ENCODE measurements around the gene RBL2. TPM values are rescaled to one million over a fixed set of nuclear protein-coding genes. Genes with fewer than 3 reads are reported as not detected.
A peak's percentile ranks its signal among the peaks of the same experiment; 100 is the strongest.

RBL2 gene
- total and polyA plus RNA-seq, 2 donors (not counting 1 experiment from before 2014, with no cell fraction given): 70.7 to 171 TPM

DNA sequence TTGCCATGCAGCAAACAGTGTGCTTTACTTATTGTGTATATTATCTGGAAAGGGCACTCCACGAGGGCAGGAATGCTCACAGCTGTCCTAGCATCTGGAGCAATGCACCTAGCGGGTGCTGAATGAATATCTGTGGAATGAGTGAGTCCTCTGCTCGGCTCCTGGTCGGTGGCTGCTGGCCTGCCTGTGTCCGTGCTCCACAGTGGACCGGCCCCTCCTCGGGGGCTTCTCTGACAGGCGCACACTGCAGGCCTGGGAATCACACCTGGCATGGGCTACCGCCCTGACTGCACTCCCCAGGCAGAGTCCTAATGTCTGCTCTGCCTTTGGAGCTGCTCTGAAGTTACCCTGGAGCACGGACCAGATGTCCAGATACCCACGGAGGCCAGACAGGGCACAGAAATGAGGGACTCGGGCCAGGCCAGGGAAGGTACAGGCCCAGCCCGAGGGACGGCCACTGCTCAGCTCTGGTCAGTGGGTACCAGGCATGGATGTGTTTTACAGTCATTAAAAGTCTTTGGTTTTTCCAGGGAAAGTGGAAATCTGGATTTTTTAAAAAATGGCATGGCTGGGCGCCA, 89.8 kb downstream of the RBL2 start:
- no peak overlapping the region for H3K9ac ChIP-seq (ENCODE audit: low read length)
- no peaks in the 10 kb centered on the region for H3K27me3 Mint-ChIP-seq
- peaks cover 0 to 3% (median 0%) of the 10 kb centered on the region in 3 donors for H3K9me3 ChIP-seq (ENCODE audit: control extremely low read depth in 1 of 3, control insufficient read depth in 2 of 3, insufficient read depth in 1 of 3, low read length in 2 of 3)
- no peaks in the 10 kb centered on the region for H3K79me2 ChIP-seq (ENCODE audit: control insufficient read depth, insufficient read depth, low read length)
- peak overlapping the region; percentile 0 for H3K27ac Mint-ChIP-seq
- intact Hi-C loops (cut with micrococcal nuclease): no loop called here
- ChIA-PET CTCF (no interaction called here), POLR2A (no interaction called here)
- ATAC-seq (ENCODE audit: low read depth) (no peak), DNase-seq (no peak)
- H3K4me1 ChIP-seq (ENCODE audit: control insufficient read depth in 2 of 2, insufficient read depth in 2 of 2, low read length in 2 of 2): peaks cover 20 to 29% of the 10 kb centered on the region in 2 donors
- H3K4me3 ChIP-seq (ENCODE audit: control extremely low read depth in 1 of 5, extremely low read depth in 1 of 5, insufficient read depth in 1 of 5, low read depth in 2 of 5, low read length in 4 of 5): no peak overlapping the region
- no peak overlapping the region for H3K27ac ChIP-seq (ENCODE audit: low read length in 2 of 2)
- no peaks in the 10 kb centered on the region for H3K9me3 Mint-ChIP-seq (ENCODE audit: insufficient read depth)
- TF ChIP-seq, protein P1, sequence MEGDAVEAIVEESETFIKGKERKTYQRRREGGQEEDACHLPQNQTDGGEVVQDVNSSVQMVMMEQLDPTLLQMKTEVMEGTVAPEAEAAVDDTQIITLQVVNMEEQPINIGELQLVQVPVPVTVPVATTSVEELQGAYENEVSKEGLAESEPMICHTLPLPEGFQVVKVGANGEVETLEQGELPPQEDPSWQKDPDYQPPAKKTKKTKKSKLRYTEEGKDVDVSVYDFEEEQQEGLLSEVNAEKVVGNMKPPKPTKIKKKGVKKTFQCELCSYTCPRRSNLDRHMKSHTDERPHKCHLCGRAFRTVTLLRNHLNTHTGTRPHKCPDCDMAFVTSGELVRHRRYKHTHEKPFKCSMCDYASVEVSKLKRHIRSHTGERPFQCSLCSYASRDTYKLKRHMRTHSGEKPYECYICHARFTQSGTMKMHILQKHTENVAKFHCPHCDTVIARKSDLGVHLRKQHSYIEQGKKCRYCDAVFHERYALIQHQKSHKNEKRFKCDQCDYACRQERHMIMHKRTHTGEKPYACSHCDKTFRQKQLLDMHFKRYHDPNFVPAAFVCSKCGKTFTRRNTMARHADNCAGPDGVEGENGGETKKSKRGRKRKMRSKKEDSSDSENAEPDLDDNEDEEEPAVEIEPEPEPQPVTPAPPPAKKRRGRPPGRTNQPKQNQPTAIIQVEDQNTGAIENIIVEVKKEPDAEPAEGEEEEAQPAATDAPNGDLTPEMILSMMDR (IDR thresholded peaks at IDR 0.05): no peak
- TF ChIP-seq EZH2 (IDR thresholded peaks at IDR 0.05; ENCODE audit: borderline replicate concordance, insufficient read depth, low read depth, low read length, poor library complexity, severe bottlenecking): no peak
- H3K4me3 Mint-ChIP-seq: no peak overlapping the region
- no peak overlapping the region for H3K4me2 ChIP-seq (replicated peaks; ENCODE audit: low read depth, low read length, poor library complexity, severe bottlenecking)
- no peaks in the 10 kb centered on the region for H3K36me3 ChIP-seq (replicated peaks in 1 of 2; ENCODE audit: control extremely low read depth in 1 of 2, control insufficient read depth in 1 of 2, extremely low read depth in 1 of 2, insufficient read depth in 2 of 2, low read length in 1 of 2)
- no peaks in the 10 kb centered on the region for H3K27me3 ChIP-seq (replicated peaks in 1 of 4; ENCODE audit: control extremely low read depth in 1 of 4, control insufficient read depth in 3 of 4, insufficient read depth in 4 of 4, low read length in 3 of 4)
- H2AFZ ChIP-seq (ENCODE audit: insufficient read depth, low read depth, low read length, poor library complexity, severe bottlenecking): no peak overlapping the region
- 98% methylated on average over 14 of the region's 15 CpGs for WGBS (ENCODE audit: insufficient coverage)
- H4K20me1 ChIP-seq (ENCODE audit: control insufficient read depth, insufficient read depth, low read length, poor library complexity, severe bottlenecking): no peaks in the 10 kb centered on the region
- peaks cover 27% of the 10 kb centered on the region for H3K4me1 Mint-ChIP-seq

DNA sequence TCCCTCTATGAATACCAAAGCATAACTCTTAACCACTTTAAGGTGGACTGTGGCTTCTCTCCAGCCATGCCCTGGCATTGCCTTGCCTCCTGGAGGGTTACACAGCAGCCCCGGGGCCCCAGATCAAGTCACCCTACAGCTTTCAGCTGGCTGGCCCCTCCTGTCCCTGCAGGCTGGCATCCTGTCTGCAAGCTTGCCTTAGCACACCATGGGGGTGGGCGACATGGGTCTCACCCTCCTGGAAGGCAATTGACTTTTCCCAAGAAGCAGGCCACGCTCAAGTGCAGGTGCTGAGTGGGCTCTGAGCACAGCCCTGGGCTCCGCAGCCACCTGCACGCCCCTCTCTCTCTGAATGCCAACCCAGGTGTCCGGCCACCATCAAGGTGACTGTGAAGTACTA, 94.5 kb downstream of the RBL2 start:
- Histone ChIP-seq H3K4me3 (ENCODE audit: control extremely low read depth in 1 of 5, extremely low read depth in 1 of 5, insufficient read depth in 1 of 5, low read depth in 2 of 5, low read length in 4 of 5) (no peak overlapping the region), H3K27me3 (replicated peaks in 1 of 4; ENCODE audit: control extremely low read depth in 1 of 4, control insufficient read depth in 3 of 4, insufficient read depth in 4 of 4, low read length in 3 of 4) (no peaks in the 10 kb centered on the region), H4K20me1 (ENCODE audit: control insufficient read depth, insufficient read depth, low read length, poor library complexity, severe bottlenecking) (no peaks in the 10 kb centered on the region), H3K9ac (ENCODE audit: low read length) (no peak overlapping the region), H3K4me2 (replicated peaks; ENCODE audit: low read depth, low read length, poor library complexity, severe bottlenecking) (no peak overlapping the region), H3K79me2 (ENCODE audit: control insufficient read depth, insufficient read depth, low read length) (no peaks in the 10 kb centered on the region), H2AFZ (ENCODE audit: insufficient read depth, low read depth, low read length, poor library complexity, severe bottlenecking) (no peak overlapping the region), H3K9me3 (ENCODE audit: control extremely low read depth in 1 of 3, control insufficient read depth in 2 of 3, insufficient read depth in 1 of 3, low read length in 2 of 3) (no peaks in the 10 kb centered on the region), H3K4me1 (ENCODE audit: control insufficient read depth in 2 of 2, insufficient read depth in 2 of 2, low read length in 2 of 2) (peaks cover 4 to 10% of the 10 kb centered on the region in 2 donors), H3K36me3 (replicated peaks in 1 of 2; ENCODE audit: control extremely low read depth in 1 of 2, control insufficient read depth in 1 of 2, extremely low read depth in 1 of 2, insufficient read depth in 2 of 2, low read length in 1 of 2) (no peaks in the 10 kb centered on the region), H3K27ac (ENCODE audit: low read length in 2 of 2) (no peak overlapping the region)
- peaks cover 11% of the 10 kb centered on the region for H3K4me1 Mint-ChIP-seq
- CTCF ChIA-PET: no interaction called here
- POLR2A ChIA-PET: no interaction called here
- WGBS (ENCODE audit: insufficient coverage): 92% methylated on average over 6 of the region's 6 CpGs
- no peak overlapping the region for H3K4me3 Mint-ChIP-seq
- no peaks in the 10 kb centered on the region for H3K27me3 Mint-ChIP-seq
- no peak overlapping the region for H3K27ac Mint-ChIP-seq
- DNase-seq (no peak), ATAC-seq (ENCODE audit: low read depth) (no peak)
- TF ChIP-seq, protein P1 (IDR thresholded peaks at IDR 0.05): no peak
- no peak for TF ChIP-seq EZH2 (IDR thresholded peaks at IDR 0.05; ENCODE audit: borderline replicate concordance, insufficient read depth, low read depth, low read length, poor library complexity, severe bottlenecking)
- intact Hi-C loops (cut with micrococcal nuclease): no loop called here
- H3K9me3 Mint-ChIP-seq (ENCODE audit: insufficient read depth): no peaks in the 10 kb centered on the region

Data from B cell (primary cell).